IMR-90 (cell line): ENCODE results near the gene KIF16B. TPM values are rescaled to one million over a fixed set of nuclear protein-coding genes. Genes with fewer than 3 reads are reported as not detected.

ENCODE experiments used
- ATAC-seq: fragments of 200-7000 bp; cut with Tn5 transposase; 2 replicates; pipeline ENCODE4 v1.9.1; 2020; ENCODE audit warnings: low read depth, mild to moderate bottlenecking, moderate library complexity
- BruUV-seq: library from RNA; stranded (reverse); fragments of 400-500 nt; replicated peaks from 2 replicates; lab custom pipeline; 2021; lab: Mats Ljungman, UMichigan
- CTCF ChIA-PET: fragments of 300-600 bp; formaldehyde crosslinking; extraction: SDS; loops from one replicate; lab custom pipeline; 2021; ENCODE audit warnings: antibody characterized with exemption; lab: Yijun Ruan, JAX
- POLR2A ChIA-PET: fragments of 300-600 bp; sonication (Branson Sonifier 250); formaldehyde crosslinking; loops from one replicate; lab custom pipeline; 2022; ENCODE audit warnings: antibody characterized with exemption; ENCODE audit not compliant: unreplicated experiment; lab: Charles Lee
- DNase-seq: peaks from one replicate; pipeline ENCODE4 v3.0.0; 2013
- H2AFZ ChIP-seq: replicated peaks from 2 replicates; pipeline ENCODE3; 2013; ENCODE audit warnings: low read length, mild to moderate bottlenecking; ENCODE audit not compliant: poor library complexity
- H2AK5ac ChIP-seq: 2 replicates; pipeline ENCODE4 v1.6.1; 2013; ENCODE audit warnings: low read depth, low read length, inconsistent platforms
- H2AK9ac ChIP-seq: replicated peaks from 2 replicates; pipeline ENCODE3; 2013; ENCODE audit warnings: mild to moderate bottlenecking, low read depth, low read length, moderate library complexity; ENCODE audit not compliant: poor library complexity
- H2BK120ac ChIP-seq: 2 replicates; pipeline ENCODE4 v1.6.1; 2013; ENCODE audit warnings: low read depth, low read length, inconsistent platforms
- H2BK15ac ChIP-seq: 3 replicates; pipeline ENCODE4 v1.6.1; 2013; ENCODE audit warnings: low read depth, low read length, inconsistent platforms
- H2BK20ac ChIP-seq: 2 replicates; pipeline ENCODE4 v1.6.1; 2013; ENCODE audit warnings: low read depth, mild to moderate bottlenecking, inconsistent platforms, low read length, moderate library complexity
- H2BK5ac ChIP-seq: 2 replicates; pipeline ENCODE4 v1.6.1; 2013; ENCODE audit warnings: mild to moderate bottlenecking, low read depth, low read length, inconsistent platforms; ENCODE audit not compliant: poor library complexity, severe bottlenecking
- H3K14ac ChIP-seq: replicated peaks from 2 replicates; pipeline ENCODE4 v1.6.1; 2013; ENCODE audit warnings: low read depth, low read length, inconsistent platforms
- H3K18ac ChIP-seq: 2 replicates; pipeline ENCODE4 v1.6.1; 2013; ENCODE audit warnings: low read depth, low read length, control low read depth
- H3K23ac ChIP-seq: 2 replicates; pipeline ENCODE4 v1.6.1; 2013; ENCODE audit warnings: low read depth, low read length, inconsistent platforms
- H3K27ac ChIP-seq: 2 replicates; pipeline ENCODE4 v1.5.1; 2013; ENCODE audit warnings: mild to moderate bottlenecking, control low read depth, low read length; ENCODE audit not compliant: insufficient read depth
- H3K27me3 ChIP-seq: 2 replicates; pipeline ENCODE4 v1.6.1; 2013; ENCODE audit warnings: low read length; ENCODE audit not compliant: control insufficient read depth, insufficient read depth
- H3K36me3 ChIP-seq: 2 replicates; pipeline ENCODE4 v1.6.1; 2013; ENCODE audit warnings: low read length, mixed read lengths; ENCODE audit not compliant: control insufficient read depth, insufficient read depth
- H3K4ac ChIP-seq: 2 replicates; pipeline ENCODE4 v1.6.1; 2013; ENCODE audit warnings: low read depth, low read length, inconsistent platforms
- H3K4me1 ChIP-seq: 2 replicates; pipeline ENCODE4 v1.6.1; 2013; ENCODE audit warnings: low read length, mixed read lengths; ENCODE audit not compliant: control insufficient read depth, insufficient read depth
- H3K4me2 ChIP-seq: 2 replicates; pipeline ENCODE4 v1.6.1; 2013; ENCODE audit warnings: low read depth, mild to moderate bottlenecking, control low read depth, low read length, moderate library complexity
- H3K4me3 ChIP-seq: 2 replicates; pipeline ENCODE4 v1.5.1; 2013; ENCODE audit warnings: low read depth, mild to moderate bottlenecking, control low read depth, low read length, moderate library complexity; ENCODE audit not compliant: insufficient read depth
- H3K56ac ChIP-seq: 2 replicates; pipeline ENCODE4 v1.6.1; 2013; ENCODE audit warnings: low read length, inconsistent platforms; ENCODE audit not compliant: insufficient read depth; ENCODE audit errors: extremely low read depth
- H3K79me1 ChIP-seq, 2 experiments: 2 replicates each; pipeline ENCODE4 v1.6.1; 2013; ENCODE audit warnings: low read length in 2 of 2, inconsistent platforms in 1 of 2, low read depth in 1 of 2
- H3K9ac ChIP-seq: 2 replicates; pipeline ENCODE4 v1.6.1; 2013; ENCODE audit warnings: low read depth, low read length, control low read depth
- H3K9me1 ChIP-seq: 2 replicates; pipeline ENCODE4 v1.6.1; 2013; ENCODE audit warnings: low read length, inconsistent platforms; ENCODE audit not compliant: insufficient read depth
- H3K9me3 ChIP-seq: 2 replicates; pipeline ENCODE4 v1.6.1; 2013; ENCODE audit warnings: low read length; ENCODE audit not compliant: control insufficient read depth, insufficient read depth
- H4K20me1 ChIP-seq: 2 replicates; pipeline ENCODE4 v1.6.1; 2013; ENCODE audit warnings: low read length, inconsistent platforms; ENCODE audit not compliant: insufficient read depth
- H4K5ac ChIP-seq: 2 replicates; pipeline ENCODE4 v1.6.1; 2013; ENCODE audit warnings: mild to moderate bottlenecking, low read depth, low read length, control low read depth
- H4K8ac ChIP-seq, 2 experiments: 2 replicates each; pipeline ENCODE4 v1.6.1; 2013; ENCODE audit warnings: low read depth in 2 of 2, low read length in 2 of 2, control low read depth in 1 of 2, inconsistent platforms in 1 of 2
- H4K91ac ChIP-seq: 2 replicates; pipeline ENCODE4 v1.6.1; 2013; ENCODE audit warnings: low read depth, low read length, inconsistent platforms; ENCODE audit not compliant: insufficient read depth
- MAFK ChIP-seq: IDR thresholded peaks from 2 replicates; pipeline ENCODE4 v1.6.1; 2012; ENCODE audit warnings: low read depth, low read length, improper control_type of control experiment
- WGBS, 2 experiments: methylation state at CpG; one replicate each; pipeline versions ENCODE4 v1.1.5 to v1.1.7; 2013; ENCODE audit warnings: missing lambda C conversion rate in 2 of 2; ENCODE audit not compliant: insufficient read length in 1 of 2; ENCODE audit errors: extremely low coverage in 2 of 2; 5-methylcytosine and 5-hydroxymethylcytosine counted together
- dilution Hi-C: fragments of 300-500 bp; cut with HindIII; formaldehyde crosslinking; loops from one replicate; pipeline ENCODE4 v1.14.3; 2018; ENCODE audit warnings: low sequenced_read_pairs; ENCODE audit not compliant: unreplicated experiment
- in situ Hi-C: fragments of 300-500 bp; cut with MboI; formaldehyde crosslinking; loops from 3 replicates; pipeline ENCODE4 v1.14.3; 2019; ENCODE audit warnings: low sequenced_read_pairs, inconsistent platforms, mixed read lengths
- intact Hi-C: fragments of 100-400 bp; cut with micrococcal nuclease; formaldehyde crosslinking; loops from 2 replicates; pipeline ENCODE4 v1.10.0; 2022
- polyA plus RNA-seq, 3 experiments: library from polyadenylated mRNA; depleted of rRNA; stranded (reverse); fragments of >200 nt; gene quantifications; 2 replicates each; pipeline ENCODE4 v1.2.3, GENCODE V29; 2012; ENCODE audit warnings: low replicate concordance in 1 of 3
- total RNA-seq: library from RNA; depleted of rRNA; stranded (reverse); fragments of >200 nt; gene quantifications from 2 replicates; pipeline ENCODE4 v1.2.3, GENCODE V29; 2012

KIF16B gene
- total and polyA plus RNA-seq, 2 of the 4 experiments (the other 2 are of a cell fraction), result 4.7 to 10.0 TPM

DNA sequence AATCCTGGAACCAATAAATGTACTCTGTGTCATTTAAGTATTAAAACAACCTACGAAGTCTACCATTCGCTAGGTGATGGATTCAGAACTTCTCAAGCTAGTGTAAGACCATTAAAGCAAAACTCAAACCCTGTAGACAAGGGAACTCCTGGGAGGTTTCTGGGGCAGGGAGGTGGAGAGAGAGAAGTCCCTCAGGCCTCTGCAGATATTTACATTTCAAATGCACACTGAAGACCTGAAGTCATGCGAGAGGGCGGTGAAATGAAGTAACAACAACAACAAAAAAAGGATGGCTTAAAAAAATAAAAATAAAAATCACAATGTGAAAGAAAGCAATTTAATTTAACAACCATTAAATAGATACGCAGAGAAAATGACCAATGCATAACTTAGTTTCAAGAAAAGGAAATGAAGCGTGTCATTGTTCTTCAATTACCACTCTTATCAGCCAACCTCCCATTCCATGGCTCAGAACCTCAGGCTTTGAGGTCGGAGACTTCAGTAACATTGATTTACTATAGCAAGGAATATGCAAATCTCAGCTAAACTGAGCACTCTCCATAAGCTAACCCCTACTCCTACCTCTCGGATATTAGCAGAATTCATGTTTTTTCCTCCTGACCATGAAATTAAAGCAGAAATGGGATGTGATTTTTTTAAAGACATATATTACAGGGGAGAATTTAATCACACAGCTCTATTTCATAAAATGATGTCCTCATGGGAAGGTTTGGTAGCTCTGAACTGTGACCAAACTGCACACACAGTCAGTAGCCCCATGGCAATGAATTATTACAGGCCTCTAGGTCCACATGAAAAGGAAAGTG, 140.6 kb downstream of the KIF16B start:
- Histone ChIP-seq H3K56ac (no peak overlapping the region), H3K4me2 (no peak overlapping the region), H4K20me1 (no peaks in the 10 kb centered on the region), H3K36me3 (no peaks in the 10 kb centered on the region; the same call in 1 of the 2 replicates), H3K14ac (no peak overlapping the region), H3K18ac (no peak overlapping the region), H2BK5ac (no peak overlapping the region), H4K91ac (no peak overlapping the region), H3K9me1 (0 out of 2 replicates have a peak, but pooled peaks cover 2% of the 10 kb centered on the region), H3K23ac (no peak overlapping the region), H3K4ac (no peak overlapping the region), H2BK20ac (no peak overlapping the region), H4K5ac (no peak overlapping the region), H3K27me3 (no peaks in the 10 kb centered on the region), H2AK5ac (no peak overlapping the region), H4K8ac (no peak overlapping the region), H2AFZ (no peak overlapping the region), H3K79me1 (no peaks in the 10 kb centered on the region), H2BK15ac (no peak overlapping the region), H2BK120ac (no peak overlapping the region), H3K4me3 (no peak overlapping the region), H3K27ac (no peak overlapping the region), H3K9me3 (no peaks in the 10 kb centered on the region), H3K9ac (no peak overlapping the region), H3K4me1 (no peaks in the 10 kb centered on the region), H2AK9ac (no peak overlapping the region)
- ChIA-PET CTCF (no interaction called here), POLR2A (no interaction called here)
- WGBS, 2 experiments, result no CpG with 5 or more reads among the region's 8 CpGs
- in situ Hi-C loops, result no loop called here
- no peak for DNase-seq
- dilution Hi-C loops, result no loop called here
- no TSS peak for BruUV-seq
- no peak for TF ChIP-seq MAFK
- ATAC-seq, result no peak
- intact Hi-C loops, result no loop called here
